ENCODE results near the gene NMS. TPM values are rescaled to one million over a fixed set of nuclear protein-coding genes. Genes with fewer than 3 reads are reported as not detected.

NMS gene
- total and polyA plus RNA-seq, 7 donors: 0.17 TPM; not detected in 6

GRCh38 chr2:100494712-100495111 is 24.4 kb downstream of the NMS start:
- no peak for DNase-seq
- Histone ChIP-seq H3K36me3 (ENCODE audit: insufficient read depth in 1 of 2, low read depth in 1 of 2) (no peaks in the 10 kb centered on the region), H3K27me3 (ENCODE audit: insufficient read depth in 3 of 3, low read length in 2 of 3) (no peaks in the 10 kb centered on the region), H3K27ac (no peak overlapping the region), H3K4me1 (no peaks in the 10 kb centered on the region), H3K9me3 (no peaks in the 10 kb centered on the region), H3K4me3 (no peak overlapping the region)
- 56 to 68% (median 64%) methylated on average over 6 of the region's 6 CpGs for WGBS, 3 donors
- intact Hi-C loops (cut with DNase I): no loop called here
- TF ChIP-seq CTCF (IDR thresholded peaks at IDR 0.05): no peak
- no peak for ATAC-seq

- Histone ChIP-seq H3K4me3 (no peak overlapping the region), H3K9me3 (peaks cover 6% of the 10 kb centered on the region), H3K27me3 (ENCODE audit: insufficient read depth in 3 of 3, low read length in 2 of 3) (peaks cover 0 to 3% (median 0%) of the 10 kb centered on the region in 3 donors), H3K4me1 (no peaks in the 10 kb centered on the region), H3K27ac (no peak overlapping the region), H3K36me3 (ENCODE audit: insufficient read depth in 1 of 2, low read depth in 1 of 2) (no peaks in the 10 kb centered on the region)
- DNase-seq (no peak), ATAC-seq (no peak)
- TF ChIP-seq CTCF (IDR thresholded peaks at IDR 0.05): no peak
- intact Hi-C loops (cut with DNase I): no loop called here
- WGBS, 3 donors: 80 to 87% (median 81%) methylated on average over 2 of the region's 2 CpGs
These were observed 32.5 kb downstream of the NMS start for GRCh38 chr2:100502782-100503181.

GRCh38 chr2:100504542-100504941 is 34.3 kb downstream of the NMS start:
- Histone ChIP-seq H3K27ac (no peak overlapping the region), H3K9me3 (peaks cover 11% of the 10 kb centered on the region), H3K4me1 (no peaks in the 10 kb centered on the region), H3K36me3 (ENCODE audit: insufficient read depth in 1 of 2, low read depth in 1 of 2) (no peaks in the 10 kb centered on the region), H3K27me3 (ENCODE audit: insufficient read depth in 3 of 3, low read length in 2 of 3) (peaks cover 0 to 3% (median 0%) of the 10 kb centered on the region in 3 donors), H3K4me3 (no peak overlapping the region)
- no peak for TF ChIP-seq CTCF (IDR thresholded peaks at IDR 0.05)
- DNase-seq (no peak), ATAC-seq (no peak)
- intact Hi-C loops (cut with DNase I): no loop called here

- DNase-seq (no peak), ATAC-seq (no peak)
- 83 to 87% (median 86%) methylated on average over 7 of the region's 7 CpGs for WGBS, 3 donors
- intact Hi-C loops (cut with DNase I): no loop called here
- no peak overlapping the region for H3K27ac ChIP-seq
- peaks cover 8% of the 10 kb centered on the region for H3K9me3 ChIP-seq
- H3K27me3 ChIP-seq (ENCODE audit: insufficient read depth in 3 of 3, low read length in 2 of 3): peaks cover 0 to 3% (median 0%) of the 10 kb centered on the region in 3 donors
- H3K4me1 ChIP-seq: no peaks in the 10 kb centered on the region
- no peaks in the 10 kb centered on the region for H3K36me3 ChIP-seq (ENCODE audit: insufficient read depth in 1 of 2, low read depth in 1 of 2)
- no peak overlapping the region for H3K4me3 ChIP-seq
- no peak for TF ChIP-seq CTCF (IDR thresholded peaks at IDR 0.05)
These were observed 38.8 kb downstream of the NMS start for GRCh38 chr2:100509066-100509465.

GRCh38 chr2:100513650-100514049 is 43.4 kb downstream of the NMS start:
- no peak for DNase-seq
- Histone ChIP-seq H3K9me3 (no peaks in the 10 kb centered on the region), H3K4me1 (no peaks in the 10 kb centered on the region), H3K27ac (no peak overlapping the region), H3K36me3 (ENCODE audit: insufficient read depth in 1 of 2, low read depth in 1 of 2) (no peaks in the 10 kb centered on the region), H3K4me3 (no peak overlapping the region), H3K27me3 (ENCODE audit: insufficient read depth in 3 of 3, low read length in 2 of 3) (no peaks in the 10 kb centered on the region)
- intact Hi-C loops (cut with DNase I): no loop called here
- WGBS, 3 donors: 60 to 71% (median 61%) methylated on average over 4 of the region's 4 CpGs
- TF ChIP-seq CTCF (IDR thresholded peaks at IDR 0.05): no peak
- no peak for ATAC-seq

All from psoas muscle (tissue), 8 donors.